Chondrocyte (in vitro differentiated cells): Measurements from ENCODE around the gene TCEAL5. TPM values are rescaled to one million over a fixed set of nuclear protein-coding genes. Genes with fewer than 3 reads are reported as not detected.
"Not testable (repeated sequence)": the region's sequence is repeated elsewhere in the genome, so short reads cannot be mapped to it uniquely, and the experiment has no call there.

Experiments
- DNase-seq: peaks from one replicate; pipeline ENCODE4 v3.0.0; 2021; ENCODE audit warnings: mixed read lengths, low spot score
- H3K27ac Mint-ChIP-seq: one replicate; pipeline ENCODE4 v1.8.0; 2021; ENCODE audit warnings: mild to moderate bottlenecking, moderate library complexity, mixed read lengths; ENCODE audit not compliant: unreplicated experiment
- H3K27me3 Mint-ChIP-seq: 2 replicates; pipeline ENCODE4 v1.8.0; 2021; ENCODE audit warnings: low read depth, mixed read lengths
- H3K36me3 Mint-ChIP-seq: 2 replicates; pipeline ENCODE4 v1.8.0; 2021; ENCODE audit warnings: low read depth, mixed read lengths
- H3K4me1 Mint-ChIP-seq: 2 replicates; pipeline ENCODE4 v1.8.0; 2021; ENCODE audit warnings: low read depth, mild to moderate bottlenecking, mixed read lengths
- H3K4me3 Mint-ChIP-seq: one replicate; pipeline ENCODE4 v1.8.0; 2021; ENCODE audit warnings: mild to moderate bottlenecking, moderate library complexity, mixed read lengths; ENCODE audit not compliant: unreplicated experiment
- H3K9me3 Mint-ChIP-seq: 2 replicates; pipeline ENCODE4 v1.8.0; 2021; ENCODE audit warnings: low read depth, mixed read lengths
- total RNA-seq: library from RNA; stranded (reverse); gene quantifications from 3 replicates; pipeline ENCODE4 v1.2.1, GENCODE V29; 2021
- TF ChIP-seq, protein P1 (sequence below): fragments of 200-600 bp; sonication (generic); IDR thresholded peaks from 2 replicates; pipeline ENCODE4 v1.5.0; 2021; ENCODE audit warnings: antibody characterized with exemption, mild to moderate bottlenecking, moderate library complexity

The TCEAL5 gene
- total RNA-seq, 1 donor from 2014 or later, result not detected

DNA sequence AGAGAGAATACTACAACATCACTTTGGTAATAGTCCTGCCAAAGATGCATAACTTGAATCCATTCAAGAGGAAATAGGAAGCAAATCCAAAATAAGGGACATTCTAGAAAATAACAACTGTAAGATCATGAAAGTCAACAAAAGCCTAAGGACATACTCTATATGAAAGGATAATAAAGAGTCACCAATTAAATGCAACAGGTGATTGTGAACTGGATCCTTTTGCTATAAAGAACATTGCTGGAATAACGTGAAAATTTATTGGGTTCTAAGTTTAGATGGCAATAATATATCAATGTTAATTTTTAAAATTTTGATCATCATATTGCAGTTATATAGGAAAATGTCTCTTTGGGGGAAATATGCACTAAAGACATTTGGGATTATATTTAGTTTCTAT lies 41.7 kb downstream of the TCEAL5 start:
- Mint-ChIP-seq H3K27ac (no peak overlapping the region), H3K27me3 (no peaks in the 10 kb centered on the region), H3K4me1 (no peaks in the 10 kb centered on the region), H3K4me3 (no peak overlapping the region), H3K36me3 (no peaks in the 10 kb centered on the region), H3K9me3 (no peaks in the 10 kb centered on the region)
- TF ChIP-seq, protein P1, sequence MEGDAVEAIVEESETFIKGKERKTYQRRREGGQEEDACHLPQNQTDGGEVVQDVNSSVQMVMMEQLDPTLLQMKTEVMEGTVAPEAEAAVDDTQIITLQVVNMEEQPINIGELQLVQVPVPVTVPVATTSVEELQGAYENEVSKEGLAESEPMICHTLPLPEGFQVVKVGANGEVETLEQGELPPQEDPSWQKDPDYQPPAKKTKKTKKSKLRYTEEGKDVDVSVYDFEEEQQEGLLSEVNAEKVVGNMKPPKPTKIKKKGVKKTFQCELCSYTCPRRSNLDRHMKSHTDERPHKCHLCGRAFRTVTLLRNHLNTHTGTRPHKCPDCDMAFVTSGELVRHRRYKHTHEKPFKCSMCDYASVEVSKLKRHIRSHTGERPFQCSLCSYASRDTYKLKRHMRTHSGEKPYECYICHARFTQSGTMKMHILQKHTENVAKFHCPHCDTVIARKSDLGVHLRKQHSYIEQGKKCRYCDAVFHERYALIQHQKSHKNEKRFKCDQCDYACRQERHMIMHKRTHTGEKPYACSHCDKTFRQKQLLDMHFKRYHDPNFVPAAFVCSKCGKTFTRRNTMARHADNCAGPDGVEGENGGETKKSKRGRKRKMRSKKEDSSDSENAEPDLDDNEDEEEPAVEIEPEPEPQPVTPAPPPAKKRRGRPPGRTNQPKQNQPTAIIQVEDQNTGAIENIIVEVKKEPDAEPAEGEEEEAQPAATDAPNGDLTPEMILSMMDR, result no peak
- no peak for DNase-seq

DNA sequence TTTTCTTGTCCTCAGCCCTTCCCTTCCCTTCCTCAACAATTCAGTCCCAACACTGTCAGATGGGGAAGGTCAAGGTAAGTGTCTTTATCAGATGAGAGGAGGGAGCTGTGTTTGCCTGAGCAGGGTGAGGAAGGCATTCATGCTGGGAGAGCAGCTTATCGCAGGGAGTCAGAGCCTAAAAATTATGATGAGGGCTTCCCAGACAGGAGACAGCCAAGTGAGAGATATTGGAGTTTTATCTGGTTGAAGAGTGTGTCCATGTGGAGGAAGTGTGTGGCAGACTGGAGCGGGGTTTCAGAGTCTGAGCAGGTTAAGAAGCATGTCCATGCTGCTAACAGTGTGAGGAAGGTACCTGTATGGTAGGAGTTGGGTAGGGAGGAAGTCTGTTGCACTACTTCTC lies 43.3 kb downstream of the TCEAL5 start:
- Mint-ChIP-seq H3K4me1 (no peaks in the 10 kb centered on the region), H3K9me3 (no peaks in the 10 kb centered on the region), H3K4me3 (no peak overlapping the region), H3K36me3 (no peaks in the 10 kb centered on the region), H3K27me3 (peaks cover 2% of the 10 kb centered on the region), H3K27ac (no peak overlapping the region)
- no peak for DNase-seq
- TF ChIP-seq, protein P1, result no peak

DNA sequence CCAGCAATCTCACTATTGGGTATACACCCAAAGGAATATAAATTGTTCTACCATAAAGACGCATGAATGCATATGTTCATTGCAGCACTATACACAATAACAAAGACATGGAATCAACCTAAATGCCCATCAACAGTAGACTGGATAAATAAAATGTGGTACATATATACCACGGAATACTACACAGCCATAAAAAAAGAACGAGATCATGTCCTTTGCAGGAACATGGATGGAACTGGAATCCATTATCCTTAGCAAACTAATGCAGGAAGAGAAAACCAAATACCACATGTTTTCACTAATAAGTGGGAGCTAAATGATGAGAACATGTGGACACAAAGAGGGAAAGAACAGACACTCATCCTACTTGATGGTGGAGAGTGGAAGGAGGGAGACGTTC lies 50.6 kb downstream of the TCEAL5 start:
- H3K4me1 Mint-ChIP-seq, H3K36me3 Mint-ChIP-seq, DNase-seq, H3K9me3 Mint-ChIP-seq, H3K27ac Mint-ChIP-seq, H3K4me3 Mint-ChIP-seq: not testable (repeated sequence)
- H3K27me3 Mint-ChIP-seq, result peaks cover 12% of the 10 kb centered on the region

Other genes with a start within 250 kb of the TCEAL5 start
- 6.0 to 7.0 TPM (median 7.0 TPM) in 3 replicates for gene BEX1, start 212.6 kb downstream of the TCEAL5 start, total RNA-seq
- gene NXF3, start 183.6 kb downstream of the TCEAL5 start, total RNA-seq, result 0.10 to 0.75 TPM in 2 of 3 replicates, not detected in the other
- gene BEX4, start 61.6 kb downstream of the TCEAL5 start, total RNA-seq, result 40.2 to 46.1 TPM (median 45.3 TPM) in 3 replicates
- 81.0 to 94.3 TPM (median 84.3 TPM) in 3 replicates for gene TCEAL8, start 21.6 kb downstream of the TCEAL5 start, total RNA-seq
- gene BEX2, start 34.2 kb upstream of the TCEAL5 start, total RNA-seq, result 1.7 to 7.3 TPM (median 6.9 TPM) in 3 replicates
- gene TCEAL7, start 53.5 kb upstream of the TCEAL5 start, total RNA-seq, result 12.0 to 16.5 TPM (median 15.8 TPM) in 3 replicates
- 83.5 to 95.6 TPM (median 87.0 TPM) in 3 replicates for gene TCEAL9, start 79.8 kb upstream of the TCEAL5 start, total RNA-seq
- gene BEX3, start 99.8 kb upstream of the TCEAL5 start, total RNA-seq, result 139 to 196 TPM (median 148 TPM) in 3 replicates
- 0.41 to 0.56 TPM (median 0.45 TPM) in 3 replicates for gene RAB40A, start 242.7 kb upstream of the TCEAL5 start, total RNA-seq